Left ventricle myocardium superior (tissue), 1 donor: ENCODE data around the gene CAPN2. TPM values are rescaled to one million over a fixed set of nuclear protein-coding genes. Genes with fewer than 3 reads are reported as not detected.
A peak's percentile ranks its signal among the peaks of the same experiment; 100 is the strongest.
"Not testable (repeated sequence)": the region's sequence is repeated elsewhere in the genome, so short reads cannot be mapped to it uniquely, and the experiment has no call there.

Experiments used
- ATAC-seq: fragments of 200-7000 bp; cut with Tn5 transposase; one replicate; pipeline ENCODE4 v1.9.1; 2020; ENCODE audit warnings: mild to moderate bottlenecking, moderate library complexity
- DNase-seq: peaks from one replicate; pipeline ENCODE4 v3.0.0-alpha.2; 2020
- intact Hi-C: fragments of 100-400 bp; cut with micrococcal nuclease; formaldehyde crosslinking; loops from one replicate; pipeline ENCODE4 v1.11.0; 2022
- total RNA-seq: library from RNA; stranded (reverse); fragmentation: NEBNext Ultra II Directional; extraction: Animal tissue kit (Norgen Biotek cat#: 25700); gene quantifications from one replicate; pipeline ENCODE4 v1.2.1, GENCODE V29; 2021
- donor health status: DM: no; HTN: yes; CAD: no; lungs with severe emphysema.

CAPN2 gene
- total RNA-seq, 1 donor from 2014 or later = 76.9 TPM

GRCh38 chr1:223802602-223803001 is 90.3 kb downstream of the CAPN2 start:
- ATAC-seq (no peak), DNase-seq (no peak)
- intact Hi-C loops = no loop called here

GRCh38 chr1:223803211-223803610 is 90.9 kb downstream of the CAPN2 start:
- DNase-seq (no peak), ATAC-seq (no peak)
- intact Hi-C loops = no loop called here

- DNase-seq, ATAC-seq, intact Hi-C loops: not testable (repeated sequence)
Measured at GRCh38 chr1:223809905-223810304, 97.6 kb downstream of the CAPN2 start.

GRCh38 chr1:223810586-223810985 is 98.2 kb downstream of the CAPN2 start:
- DNase-seq (no peak), ATAC-seq (no peak)
- intact Hi-C loops = no loop called here

- no peak for DNase-seq
- intact Hi-C loops = no loop called here
- ATAC-seq = peak; percentile 52
Measured at GRCh38 chr1:223811634-223812101, 99.3 kb downstream of the CAPN2 start.

- intact Hi-C loops = no loop called here
- ATAC-seq = no peak
- DNase-seq = no peak
Measured at GRCh38 chr1:223813645-223814044, 101.3 kb downstream of the CAPN2 start.

GRCh38 chr1:223815020-223815853 is 102.9 kb downstream of the CAPN2 start:
- intact Hi-C loops = no loop called here
- no peak for DNase-seq

GRCh38 chr1:223815865-223816264 is 103.5 kb downstream of the CAPN2 start:
- intact Hi-C loops = no loop called here
- no peak for DNase-seq
- no peak for ATAC-seq

More at GRCh38 chr1:223815020-223815853, 102.9 kb downstream of the CAPN2 start:
- peak; percentile 38 for ATAC-seq

- ATAC-seq, DNase-seq, intact Hi-C loops: not testable (repeated sequence)
Measured at GRCh38 chr1:223817265-223817664, 104.9 kb downstream of the CAPN2 start.

GRCh38 chr1:223819730-223820514 is 107.6 kb downstream of the CAPN2 start:
- intact Hi-C loops = no loop called here
- no peak for DNase-seq
- peak; percentile 87 for ATAC-seq

- ATAC-seq (peak; percentile 42), DNase-seq (no peak)
- intact Hi-C loops = no loop called here
Measured at GRCh38 chr1:223820515-223820858, 108.1 kb downstream of the CAPN2 start.

- DNase-seq (no peak), ATAC-seq (peak; percentile 25)
- intact Hi-C loops = no loop called here
Measured at GRCh38 chr1:223820971-223821370, 108.6 kb downstream of the CAPN2 start.

GRCh38 chr1:223824287-223824686 is 111.9 kb downstream of the CAPN2 start:
- no peak for ATAC-seq
- DNase-seq = no peak
- intact Hi-C loops = no loop called here

- intact Hi-C loops = no loop called here
- DNase-seq (no peak), ATAC-seq (no peak)
Measured at GRCh38 chr1:223824712-223825111, 112.4 kb downstream of the CAPN2 start.

Other genes with a start within 250 kb of the CAPN2 start
- gene CAPN8, start 46.8 kb upstream of the CAPN2 start, total RNA-seq = not detected
- gene TP53BP2, start 133.4 kb downstream of the CAPN2 start, total RNA-seq = 22.1 TPM